Tibial nerve (tissue), 3 donors: ENCODE data around the gene ITK.

Experiments used
- CTCF ChIP-seq, 5 experiments: fragments of 200-600 bp in 3 of 5; fragments of 450-650 bp in 2 of 5; sonication (generic) in 3 of 5; IDR thresholded peaks; one replicate each; pipeline ENCODE4 v1.5.1; 2016 to 2019; ENCODE audit warnings: antibody characterized with exemption in 5 of 5, mild to moderate bottlenecking in 3 of 5, moderate library complexity in 2 of 5
- POLR2A ChIP-seq, 2 donors: fragments of 450-650 bp; IDR thresholded peaks; one replicate each; pipeline ENCODE4 v1.6.1; 2017; ENCODE audit warnings: antibody characterized with exemption in 2 of 2, mild to moderate bottlenecking in 2 of 2, moderate library complexity in 2 of 2

DNA sequence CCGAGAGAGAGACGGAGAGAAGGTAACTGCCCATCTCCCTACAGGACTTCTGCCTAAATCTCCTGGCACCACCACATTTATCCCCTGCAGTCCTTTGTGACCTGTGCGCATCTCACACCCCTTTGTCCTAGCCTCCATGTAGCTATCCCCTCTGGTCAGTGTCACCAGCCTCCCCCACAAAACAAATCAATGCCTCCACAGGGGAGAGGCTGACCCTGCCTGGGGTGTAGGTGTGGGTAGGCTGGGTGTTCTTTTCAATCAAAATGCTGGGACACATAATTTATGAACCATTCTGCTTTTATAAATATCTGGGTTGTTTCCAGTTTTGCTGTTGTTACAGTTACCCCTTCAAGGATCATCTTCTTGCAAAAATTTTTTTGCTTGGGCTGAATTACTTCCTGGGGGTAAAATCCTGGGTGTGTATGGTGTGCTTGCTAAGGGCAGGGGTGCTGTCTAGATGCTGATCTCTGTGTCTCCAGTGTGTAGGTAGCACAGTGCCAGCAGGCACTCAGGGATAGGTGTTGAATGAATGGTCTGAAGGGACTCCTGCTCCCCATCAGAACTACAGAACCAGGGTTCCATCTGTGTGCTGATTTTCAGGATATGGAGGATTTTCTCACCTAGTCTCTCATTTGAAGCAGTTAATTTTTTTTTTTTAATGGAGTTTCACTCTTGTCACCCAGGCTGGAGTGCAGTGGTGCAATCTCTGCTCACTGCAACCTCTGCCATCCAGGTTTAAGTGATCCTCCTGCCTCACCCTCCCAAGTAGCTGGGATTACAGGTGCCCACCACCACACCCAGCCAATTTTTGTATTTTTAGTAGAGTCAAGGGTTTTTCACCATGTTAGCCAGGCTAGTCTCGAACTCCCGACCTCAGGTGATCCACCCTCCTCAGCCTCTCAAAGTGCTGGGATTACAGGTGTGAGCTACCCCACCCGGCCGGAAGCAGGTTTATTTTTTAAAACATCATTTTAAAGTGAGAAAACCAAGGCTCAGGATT, 14.1 kb upstream of the ITK start, which contains the start of gene GARIN3:
- TF ChIP-seq CTCF (IDR thresholded peaks at IDR 0.05): no peak
- TF ChIP-seq POLR2A (IDR thresholded peaks at IDR 0.05): no peak
